Fibroblast of villous mesenchyme (primary cell): ENCODE data around the gene MTHFD2. TPM values are rescaled to one million over a fixed set of nuclear protein-coding genes. Genes with fewer than 3 reads are reported as not detected.

ENCODE experiments used
- DNase-seq: peaks from one replicate; pipeline ENCODE4 v3.0.0-alpha.2; 2010; ENCODE audit warnings: low read depth
- H3K4me3 ChIP-seq: 2 replicates; pipeline ENCODE4 v1.5.1; 2011; ENCODE audit warnings: low read depth, mild to moderate bottlenecking, low read length
- CTCF ChIP-seq: IDR thresholded peaks from 2 replicates; pipeline ENCODE4 v1.5.1; 2012; ENCODE audit warnings: low read depth, mild to moderate bottlenecking, low read length; ENCODE audit not compliant: insufficient read depth
- total RNA-seq: library from RNA; depleted of rRNA; stranded (reverse); fragments of >200 nt; gene quantifications from 2 replicates; pipeline ENCODE4 v1.2.3, GENCODE V29; 2012

MTHFD2 gene
- total RNA-seq, 1 donor: 174 TPM

- H3K4me3 ChIP-seq: no peak overlapping the region
- TF ChIP-seq CTCF: no peak
- no peak for DNase-seq
These were observed 62.1 kb downstream of the MTHFD2 start for GRCh38 chr2:74260495-74260894.

GRCh38 chr2:74261204-74261864, 62.9 kb downstream of the MTHFD2 start:
- H3K4me3 ChIP-seq: no peak overlapping the region
- peak; percentile 63 for TF ChIP-seq CTCF
- peak; percentile 39 for DNase-seq

- DNase-seq: no peak
- no peak overlapping the region for H3K4me3 ChIP-seq
- TF ChIP-seq CTCF: no peak
These were observed 64.3 kb downstream of the MTHFD2 start for GRCh38 chr2:74262681-74263080.

GRCh38 chr2:74264281-74264680, 65.9 kb downstream of the MTHFD2 start:
- no peak for TF ChIP-seq CTCF
- H3K4me3 ChIP-seq: no peak overlapping the region
- DNase-seq: no peak

- TF ChIP-seq CTCF: no peak
- no peak overlapping the region for H3K4me3 ChIP-seq
- DNase-seq: no peak
These were observed 68.7 kb downstream of the MTHFD2 start for GRCh38 chr2:74267068-74267467.

Other genes with a start within 250 kb of the MTHFD2 start
- gene TET3, start 213.7 kb upstream of the MTHFD2 start, total RNA-seq: 5.6 and 7.7 TPM in 2 replicates
- gene BOLA3, start 50.7 kb upstream of the MTHFD2 start, total RNA-seq: 41.2 and 50.1 TPM in 2 replicates
- 102 and 155 TPM in 2 replicates for gene MOB1A, start 19.7 kb upstream of the MTHFD2 start, total RNA-seq
- under 0.01 and 0.32 TPM in 2 replicates for gene SLC4A5, start 144.8 kb downstream of the MTHFD2 start, total RNA-seq
- gene DCTN1, start 181.7 kb downstream of the MTHFD2 start, total RNA-seq: 136 and 153 TPM in 2 replicates
- 0.86 and 1.3 TPM in 2 replicates for gene C2orf81, start 223.0 kb downstream of the MTHFD2 start, total RNA-seq
- 28.9 and 43.8 TPM in 2 replicates for gene WDR54, start 223.1 kb downstream of the MTHFD2 start, total RNA-seq
- 17.4 and 18.1 TPM in 2 replicates for gene RTKN, start 243.3 kb downstream of the MTHFD2 start, total RNA-seq